Measurements from ENCODE around the gene ZNF683.
"Not testable (repeated sequence)": the region's sequence is repeated elsewhere in the genome, so short reads cannot be mapped to it uniquely, and the experiment has no call there.

ZNF683 gene

DNA sequence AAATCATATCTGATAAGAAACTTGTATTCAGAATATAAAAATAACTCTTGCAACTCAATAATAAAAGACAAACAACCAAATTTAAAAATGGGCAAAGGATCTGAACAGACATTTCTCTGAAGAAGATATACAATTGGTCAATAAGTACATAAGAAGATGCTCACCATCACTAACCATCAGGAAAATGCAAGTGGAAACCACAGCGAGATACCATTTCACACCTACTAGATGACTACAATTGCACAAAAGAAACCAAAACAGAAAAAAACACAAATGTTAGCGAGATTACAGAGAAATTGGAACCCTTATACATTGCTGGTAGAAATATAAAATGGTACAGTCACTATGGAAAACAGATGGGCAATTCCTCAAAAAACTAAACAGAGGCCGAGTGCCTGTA lies 11.5 kb upstream of the ZNF683 start:
- no peak for DNase-seq

DNA sequence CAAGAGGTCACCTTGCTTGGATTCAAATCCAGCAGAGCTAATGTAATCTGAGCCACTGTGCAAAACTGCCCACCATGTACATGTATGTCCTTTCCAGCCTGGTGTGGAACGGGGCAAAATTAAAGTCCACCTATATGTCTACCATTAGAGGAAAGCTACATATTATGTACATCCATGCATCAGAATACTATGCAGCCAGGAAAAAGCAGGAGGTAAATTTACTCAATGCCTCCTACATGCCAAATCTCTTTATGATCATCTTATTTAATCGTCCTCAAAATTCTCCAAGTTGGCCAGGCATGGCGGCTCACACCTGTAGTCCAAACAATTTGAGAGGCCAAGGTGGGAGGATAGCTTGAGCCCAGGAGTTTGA lies 6.3 kb upstream of the ZNF683 start:
- DNase-seq = no peak

DNA sequence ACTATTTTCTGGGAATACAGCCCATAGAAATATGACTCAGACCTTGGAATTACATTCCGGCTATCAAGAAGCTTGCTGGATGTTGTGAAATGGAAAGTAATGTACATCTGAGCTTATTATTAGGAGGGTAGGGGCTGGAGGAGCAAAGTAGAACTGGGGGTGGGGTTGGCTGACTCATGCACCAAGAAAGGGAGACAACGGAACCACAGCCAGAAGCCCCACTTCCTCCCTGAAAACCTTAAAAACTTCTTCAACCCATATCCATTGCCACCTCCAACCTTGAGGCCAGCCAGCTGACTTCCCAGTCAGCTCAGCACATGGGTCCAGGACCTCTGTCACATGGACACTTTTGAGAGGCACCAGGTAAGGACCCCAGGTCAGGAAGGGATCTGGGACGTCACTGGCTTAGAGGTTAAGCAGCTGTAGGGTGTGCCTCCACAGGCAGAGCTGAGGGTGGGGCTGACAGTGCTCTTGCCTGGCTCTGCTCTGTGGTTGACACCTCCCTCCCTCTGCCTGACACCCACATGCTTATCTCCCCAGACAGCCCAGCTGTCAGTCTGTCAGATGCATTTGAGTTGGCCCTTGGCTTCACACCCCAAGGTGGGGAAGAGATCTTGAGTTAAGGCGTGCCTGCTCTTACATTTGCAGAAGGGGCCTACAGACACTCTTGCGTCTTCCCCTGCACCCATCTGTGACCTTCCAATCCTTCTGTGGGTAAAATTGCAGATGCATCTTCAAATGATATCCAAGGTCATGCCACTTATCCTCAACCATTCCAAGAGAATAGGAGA lies 5.7 kb upstream of the ZNF683 start:
- peak; percentile 52 for DNase-seq

DNA sequence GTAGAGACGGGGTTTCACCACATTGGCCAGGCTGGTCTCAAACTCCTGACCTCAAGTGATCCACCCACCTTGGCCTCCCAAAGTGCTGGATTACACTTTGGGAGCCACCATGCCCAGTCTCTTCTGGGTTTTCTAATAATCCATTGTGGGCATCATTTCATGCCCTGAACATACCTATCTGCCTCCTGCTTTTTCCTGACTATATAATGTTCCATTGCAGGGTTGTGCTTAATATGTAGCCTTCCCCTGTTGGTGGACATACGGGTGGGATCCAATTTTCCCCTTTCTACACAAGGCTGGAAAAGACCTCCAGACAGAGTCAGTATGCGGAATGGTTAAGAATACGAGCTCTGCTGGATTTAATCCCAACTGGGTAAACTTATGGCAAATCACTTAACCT lies 3.5 kb upstream of the ZNF683 start:
- no peak for DNase-seq

DNA sequence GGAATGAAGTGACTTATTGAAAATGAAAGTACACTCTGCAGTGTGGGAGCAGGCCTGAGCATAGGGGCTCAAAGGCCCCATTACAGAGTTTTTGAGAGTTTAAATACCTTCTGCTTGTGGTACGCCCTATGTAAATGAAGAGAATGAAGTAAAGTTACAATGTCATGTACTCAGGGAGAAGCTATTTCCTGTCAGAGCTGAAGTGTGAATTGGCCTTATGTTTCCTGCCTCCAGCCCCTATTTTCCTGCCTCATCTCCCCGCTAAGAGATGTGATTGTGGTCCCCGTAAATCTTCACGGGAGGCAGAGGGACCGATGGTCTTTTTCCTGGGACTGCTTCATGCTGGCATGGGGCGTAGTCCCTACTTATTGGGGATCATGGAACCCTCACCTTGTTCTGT lies 2.5 kb upstream of the ZNF683 start:
- no peak for DNase-seq

DNA sequence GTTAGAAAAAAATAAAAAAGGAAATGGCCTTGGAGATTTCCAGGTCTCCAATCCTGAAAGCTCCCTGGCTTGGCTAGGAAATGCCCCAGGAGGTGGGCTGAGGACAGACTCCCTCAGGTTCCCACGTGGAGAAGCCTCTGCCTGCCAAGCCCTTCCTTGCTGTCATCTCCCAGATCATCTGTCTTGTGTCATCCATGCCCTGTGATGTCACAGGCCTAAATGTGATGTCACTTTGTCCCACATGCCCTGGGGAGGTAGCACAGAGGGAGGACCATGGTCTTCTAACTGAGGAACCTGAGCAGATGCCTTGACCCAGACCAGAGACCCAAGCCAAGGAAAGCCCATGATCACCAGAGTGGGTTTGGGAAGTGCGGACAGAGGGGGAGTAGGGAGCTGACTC lies 1.8 kb upstream of the ZNF683 start:
- DNase-seq = not testable (repeated sequence)

DNA sequence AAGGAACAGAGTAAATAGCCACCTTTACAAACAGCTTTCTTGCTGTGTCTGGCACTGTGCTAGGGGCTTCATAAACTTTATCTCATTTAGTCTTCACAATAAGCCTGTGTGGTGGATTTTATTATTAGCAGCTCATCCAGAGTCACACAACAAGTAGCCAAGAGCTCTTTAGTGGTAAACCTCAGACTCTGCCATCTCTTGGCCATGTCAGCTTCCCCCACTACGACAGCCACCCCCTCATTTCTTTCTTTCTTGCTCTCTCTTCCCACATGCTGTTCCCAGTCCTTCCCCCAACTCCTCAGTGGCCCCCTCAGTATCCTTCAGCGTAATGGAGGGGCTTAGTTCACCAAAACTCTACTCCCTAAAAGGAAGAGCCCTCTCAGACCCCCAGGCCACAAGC lies 1.2 kb upstream of the ZNF683 start:
- DNase-seq = no peak

DNA sequence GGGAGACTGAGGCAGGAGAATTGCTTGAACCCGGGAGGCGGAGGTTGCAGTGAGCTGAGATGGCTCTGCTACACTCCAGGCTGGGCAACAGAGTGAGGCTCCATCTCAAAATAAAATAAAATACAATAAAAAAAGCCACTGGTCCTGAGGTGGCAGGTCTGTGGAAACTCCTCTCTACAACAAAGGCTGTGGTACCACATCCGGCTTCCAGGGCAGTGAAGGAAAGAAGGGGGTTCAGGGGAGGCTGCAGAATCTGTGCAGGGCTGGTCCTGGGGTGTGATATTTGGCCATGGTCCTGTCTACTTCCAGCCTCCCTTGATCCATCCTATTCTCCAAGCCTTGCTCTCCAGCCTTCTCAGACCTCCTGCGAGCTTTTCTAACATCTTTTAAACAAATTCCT lies 731 bp upstream of the ZNF683 start:
- no peak for DNase-seq

DNA sequence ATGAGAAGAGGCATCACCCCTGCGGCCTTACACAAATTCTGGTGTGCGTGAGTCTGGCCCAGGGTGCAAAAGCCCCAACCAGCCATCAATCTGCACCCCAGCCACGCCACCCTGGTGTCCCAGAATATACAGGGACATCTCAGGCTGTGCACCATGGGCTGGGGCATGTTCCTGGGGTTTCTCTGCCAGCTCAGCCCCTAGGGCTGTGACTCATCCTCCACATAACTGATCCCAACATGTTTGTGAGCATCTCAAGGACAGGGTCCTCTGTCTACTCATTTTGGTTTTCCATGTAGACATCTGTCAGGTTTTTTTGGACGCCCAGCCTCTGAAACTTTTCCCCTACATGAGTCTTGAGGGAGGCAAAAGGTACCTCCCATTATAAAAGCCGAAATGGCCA lies 511 bp downstream of the ZNF683 start:
- DNase-seq = no peak

DNA sequence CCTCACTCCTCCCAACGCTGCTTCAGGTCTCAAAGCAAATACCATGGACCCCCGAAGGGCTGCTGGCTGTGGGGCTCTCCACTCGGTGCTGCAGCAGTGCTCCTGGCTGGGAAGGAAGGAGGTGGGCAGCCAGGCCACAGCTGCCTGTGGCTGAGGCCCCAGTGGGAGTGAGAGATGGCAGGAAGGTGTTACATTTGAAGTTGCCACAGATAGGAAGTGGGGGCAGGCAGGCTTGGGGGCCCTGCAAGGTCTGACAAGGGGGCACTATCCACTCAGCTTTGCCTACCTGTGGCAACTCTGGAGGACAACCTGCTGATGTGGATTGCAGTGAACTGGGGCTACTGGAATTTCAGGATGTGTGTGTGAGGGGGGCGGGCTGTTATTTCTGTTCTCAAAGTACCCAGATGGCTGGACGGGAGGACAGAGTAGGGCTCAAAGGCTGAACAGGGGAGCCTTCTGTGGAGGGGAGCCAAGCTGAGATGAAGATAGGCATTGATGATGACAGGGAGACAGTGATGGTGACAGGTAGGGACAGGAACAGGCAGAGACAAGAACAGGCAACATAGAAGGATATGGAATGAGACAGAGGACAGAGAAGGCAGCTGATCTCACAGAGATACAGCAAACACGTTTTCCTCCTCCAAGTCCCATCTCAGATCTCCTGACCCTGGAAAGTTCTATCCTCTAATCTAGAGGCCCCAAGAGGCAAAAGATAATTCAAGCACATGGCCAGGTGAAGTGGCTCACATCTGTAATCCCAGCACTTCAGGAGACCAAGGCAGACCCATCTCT lies 1.8 kb downstream of the ZNF683 start:
- no peak for DNase-seq

DNA sequence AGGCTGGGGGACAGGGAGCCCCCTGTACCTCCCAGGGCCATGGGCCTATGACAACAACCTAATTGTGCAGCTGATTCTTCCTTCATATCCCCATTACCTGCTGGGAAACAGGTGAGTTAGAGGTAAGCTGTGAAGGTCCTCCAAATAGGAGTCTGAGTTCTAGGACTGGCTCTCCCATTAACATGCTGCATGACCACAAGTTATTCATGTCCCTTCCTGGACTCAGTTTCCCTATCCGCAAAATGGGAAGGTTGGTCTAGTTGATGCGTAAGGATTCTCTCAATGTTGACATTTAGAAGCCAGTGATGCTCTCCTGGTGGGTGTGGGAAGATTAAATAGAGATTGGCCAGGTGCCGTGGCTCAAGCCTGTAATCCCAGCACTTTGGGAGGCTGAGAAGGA lies 4.1 kb downstream of the ZNF683 start:
- DNase-seq = no peak

DNA sequence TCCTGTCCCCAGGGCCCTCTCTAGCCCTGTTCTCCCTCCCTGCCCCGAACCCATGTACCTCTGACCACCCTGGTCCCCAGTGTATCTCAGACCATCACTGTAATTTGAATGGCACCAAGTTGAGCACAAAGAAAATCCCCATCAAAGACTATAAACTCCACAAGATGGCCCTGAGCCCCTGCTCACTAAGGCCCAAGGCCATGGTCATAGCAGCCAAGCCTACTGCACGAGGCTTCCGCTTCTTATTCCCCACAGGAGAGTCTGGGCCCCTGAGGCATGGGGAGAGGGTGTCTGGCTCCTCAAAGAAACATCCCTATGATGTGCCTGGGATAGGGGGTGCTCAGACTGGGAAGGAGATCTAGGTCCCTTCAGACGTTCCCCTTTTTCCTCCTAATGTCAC lies 4.5 kb downstream of the ZNF683 start:
- no peak for DNase-seq

DNA sequence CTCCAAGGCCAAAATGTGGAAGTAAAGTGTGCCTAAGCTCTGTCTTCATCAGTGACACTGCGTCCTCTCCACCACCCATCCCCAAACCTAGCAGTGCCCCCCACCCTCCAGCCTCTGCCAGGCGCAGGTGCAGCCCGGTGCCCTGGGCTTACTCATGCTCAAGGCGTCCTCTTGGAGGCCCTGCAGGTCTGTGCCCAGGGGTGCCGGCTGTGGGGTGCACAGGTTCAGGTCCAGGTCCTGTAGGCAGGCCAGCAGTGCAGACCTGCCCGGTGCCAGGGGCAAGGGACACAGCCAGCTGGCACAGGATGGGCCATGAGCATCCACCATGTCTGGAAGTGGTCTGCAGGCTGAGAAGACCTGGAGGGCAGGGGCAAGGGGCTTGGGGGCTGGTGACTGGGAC lies 5.1 kb downstream of the ZNF683 start:
- DNase-seq = no peak

DNA sequence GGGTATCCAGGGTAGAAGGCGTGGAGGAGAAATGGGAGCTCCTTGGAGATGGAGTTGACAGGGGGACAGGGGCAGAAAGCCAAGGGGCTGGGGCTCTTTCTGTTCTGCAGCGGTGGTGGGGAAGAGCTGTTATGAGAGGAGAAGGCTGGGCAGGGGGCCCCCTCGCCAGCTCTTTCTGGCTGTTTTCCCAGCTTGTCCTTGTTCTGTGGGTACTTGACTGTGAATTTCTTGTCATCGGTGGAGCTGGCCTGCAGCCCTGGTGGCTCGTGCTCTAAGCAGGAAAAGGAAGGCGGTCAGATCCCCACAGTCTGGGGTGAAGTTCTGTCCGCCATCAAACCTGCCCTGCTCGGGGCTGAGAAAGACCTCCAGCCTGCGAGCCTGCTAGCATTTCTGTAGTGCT lies 7.6 kb downstream of the ZNF683 start:
- no peak for DNase-seq

DNA sequence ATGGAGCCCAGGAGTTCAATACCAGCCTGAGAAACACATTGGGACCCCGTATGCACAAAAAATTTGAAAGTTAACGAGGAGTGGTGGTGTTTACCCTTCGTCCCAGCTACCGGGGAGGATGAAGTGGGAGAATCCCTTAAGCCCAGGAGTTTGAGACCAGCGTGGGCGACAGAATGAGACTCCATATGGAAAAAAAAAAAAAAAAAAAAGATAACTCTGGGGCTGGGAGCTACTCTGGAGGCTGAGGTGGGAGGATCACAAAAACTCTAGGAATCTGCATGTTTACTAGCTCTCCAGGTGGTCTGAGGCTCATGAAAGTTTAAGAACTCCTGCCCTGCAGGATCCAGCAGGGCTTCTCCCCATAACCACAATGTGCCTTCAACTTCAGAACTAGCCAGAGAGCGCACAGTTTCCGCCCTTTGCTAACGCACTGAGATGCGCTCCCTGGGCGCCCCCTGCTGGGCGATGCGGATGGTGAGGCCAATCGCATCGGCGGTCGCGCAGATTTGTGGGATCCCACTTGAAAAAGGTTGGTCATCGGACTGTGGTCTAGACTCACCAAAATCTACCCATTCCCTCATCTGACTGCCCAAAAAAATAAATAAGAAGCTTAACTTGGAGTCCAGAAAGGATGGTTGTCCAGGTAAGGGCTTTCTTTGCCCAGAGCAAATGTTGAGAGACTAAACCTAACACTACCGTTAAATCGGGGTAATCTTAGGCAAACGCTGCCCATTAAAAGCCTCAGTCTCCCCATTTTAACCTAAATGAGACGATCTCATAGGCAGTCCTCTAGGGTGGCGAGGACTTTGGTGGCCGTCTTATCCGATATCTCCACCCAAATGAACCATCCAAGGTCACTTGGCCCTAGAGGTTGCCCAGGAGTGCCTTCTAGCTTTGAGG lies 8.8 kb downstream of the ZNF683 start:
- peak; percentile 76 for DNase-seq

DNA sequence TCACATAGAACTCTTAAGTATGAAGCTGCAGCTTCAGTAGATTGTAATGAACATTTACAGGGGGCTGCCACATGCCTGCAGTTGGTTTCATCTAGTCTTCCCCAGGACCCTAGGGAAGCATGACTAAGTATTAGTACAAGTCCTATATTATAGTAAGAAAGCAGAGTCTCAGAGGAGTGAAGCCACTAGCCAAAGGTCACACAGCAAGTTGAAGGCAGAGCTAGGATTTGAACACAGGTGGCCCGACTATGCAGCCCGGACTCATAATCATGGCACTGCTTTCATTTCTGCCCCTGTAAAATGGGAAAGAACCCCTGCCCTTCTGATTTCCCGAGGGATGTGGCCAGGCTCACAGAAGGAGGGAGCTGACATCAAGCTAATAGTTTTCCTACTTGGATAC lies 10.2 kb downstream of the ZNF683 start:
- no peak for DNase-seq

DNA sequence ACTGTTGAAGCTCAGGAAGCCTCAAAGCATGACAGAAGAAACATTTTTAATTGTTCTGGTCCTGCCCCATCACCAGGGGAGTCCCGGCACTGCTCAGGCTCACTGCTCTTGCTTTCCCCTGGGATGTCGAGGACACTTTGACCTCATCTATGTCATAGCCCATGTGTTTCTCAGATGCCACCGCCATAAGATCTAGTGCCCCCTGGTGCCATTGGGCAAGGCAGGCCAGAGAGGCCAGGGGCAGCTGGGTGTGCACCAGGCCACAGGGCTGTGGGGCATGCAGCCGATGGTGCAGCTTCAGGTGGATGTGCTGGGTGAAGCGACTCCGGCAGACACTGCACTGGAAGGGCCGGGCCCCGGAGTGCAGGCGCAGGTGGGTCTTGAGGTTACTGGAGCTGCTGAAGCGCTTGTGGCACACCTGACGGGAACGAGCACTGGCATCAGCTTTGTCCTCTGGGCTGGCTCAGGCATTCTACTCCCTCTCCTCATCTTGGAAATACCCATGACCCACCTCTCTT lies 10.9 kb downstream of the ZNF683 start:
- DNase-seq = no peak

DNA sequence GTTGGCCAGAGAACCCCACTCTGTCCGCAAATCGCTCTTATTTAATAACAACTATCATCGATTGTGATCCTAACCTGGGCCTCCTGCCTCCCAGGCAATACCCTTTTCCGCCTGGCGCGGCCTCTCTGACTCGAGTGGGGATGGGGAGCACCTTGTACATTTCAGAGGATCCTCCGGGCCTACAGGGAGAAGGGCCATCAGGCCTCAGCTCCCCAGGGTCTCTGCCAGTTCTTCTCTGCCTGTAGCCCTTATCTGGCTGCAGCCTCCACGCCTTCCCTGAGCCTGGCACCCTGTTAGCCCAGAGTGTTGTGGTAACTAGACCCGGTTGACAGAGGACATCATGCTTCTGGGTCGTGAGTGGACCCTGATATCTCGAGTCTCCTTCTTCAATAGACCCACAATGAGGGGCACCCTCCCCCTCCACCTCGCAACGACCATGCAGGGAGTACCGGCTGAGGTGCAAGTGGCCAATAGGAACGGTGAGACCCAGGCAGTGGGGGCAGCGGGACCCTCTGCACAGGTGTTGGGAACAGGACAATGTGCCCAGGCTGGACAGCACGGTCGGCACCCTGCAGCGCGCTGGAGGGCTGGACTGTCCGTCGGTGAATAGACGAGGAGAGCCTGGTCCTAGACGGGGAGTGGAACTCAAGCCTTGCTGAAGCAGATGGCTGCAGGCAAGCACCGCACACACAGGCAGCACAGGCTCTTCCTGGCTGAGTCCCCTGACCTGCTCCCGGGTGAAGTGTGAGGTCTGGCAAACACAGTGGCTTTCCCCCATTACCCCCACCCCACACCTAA lies 11.5 kb downstream of the ZNF683 start:
- DNase-seq = no peak

DNA sequence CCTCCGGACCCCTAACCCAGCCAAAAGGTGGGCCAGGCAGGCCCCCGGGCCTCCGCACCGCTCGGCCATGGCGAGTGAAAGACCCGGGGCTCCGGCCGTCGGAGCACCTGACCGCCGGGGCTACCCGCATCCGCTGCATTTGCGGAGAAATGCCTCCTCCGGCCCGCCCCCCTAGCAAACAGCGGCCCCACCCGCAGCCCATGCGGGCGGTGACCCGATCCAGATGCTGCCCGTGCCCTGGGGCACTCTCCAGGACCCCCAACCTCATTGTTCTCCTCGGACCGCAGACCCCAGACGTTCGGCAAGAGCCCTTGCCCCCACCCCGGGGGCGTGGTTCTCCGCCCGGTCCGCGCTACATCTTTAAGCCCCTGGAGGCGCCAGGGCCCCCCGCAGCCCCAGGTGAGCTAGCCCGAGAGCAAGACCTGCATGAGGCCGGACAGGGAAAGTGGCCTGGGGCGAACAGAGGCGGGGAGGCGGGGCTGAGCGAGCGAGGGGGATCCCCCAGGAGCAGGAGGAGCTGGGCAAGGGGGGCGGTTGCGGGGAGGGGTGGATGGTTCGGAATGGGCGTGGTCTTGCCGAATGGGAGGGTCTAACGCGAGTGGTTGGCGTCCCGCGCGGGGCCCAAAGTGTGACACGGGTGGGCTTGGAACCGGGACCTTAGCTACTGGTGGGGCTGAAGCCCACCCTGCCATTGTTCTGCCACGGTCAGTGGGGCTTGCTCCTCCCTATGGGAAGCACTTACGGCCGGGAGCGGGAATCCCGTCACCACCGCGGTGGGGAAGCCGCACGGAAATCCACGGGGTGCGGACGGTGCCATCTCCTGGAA lies 12.4 kb downstream of the ZNF683 start:
- peak; percentile 36 for DNase-seq

DNA sequence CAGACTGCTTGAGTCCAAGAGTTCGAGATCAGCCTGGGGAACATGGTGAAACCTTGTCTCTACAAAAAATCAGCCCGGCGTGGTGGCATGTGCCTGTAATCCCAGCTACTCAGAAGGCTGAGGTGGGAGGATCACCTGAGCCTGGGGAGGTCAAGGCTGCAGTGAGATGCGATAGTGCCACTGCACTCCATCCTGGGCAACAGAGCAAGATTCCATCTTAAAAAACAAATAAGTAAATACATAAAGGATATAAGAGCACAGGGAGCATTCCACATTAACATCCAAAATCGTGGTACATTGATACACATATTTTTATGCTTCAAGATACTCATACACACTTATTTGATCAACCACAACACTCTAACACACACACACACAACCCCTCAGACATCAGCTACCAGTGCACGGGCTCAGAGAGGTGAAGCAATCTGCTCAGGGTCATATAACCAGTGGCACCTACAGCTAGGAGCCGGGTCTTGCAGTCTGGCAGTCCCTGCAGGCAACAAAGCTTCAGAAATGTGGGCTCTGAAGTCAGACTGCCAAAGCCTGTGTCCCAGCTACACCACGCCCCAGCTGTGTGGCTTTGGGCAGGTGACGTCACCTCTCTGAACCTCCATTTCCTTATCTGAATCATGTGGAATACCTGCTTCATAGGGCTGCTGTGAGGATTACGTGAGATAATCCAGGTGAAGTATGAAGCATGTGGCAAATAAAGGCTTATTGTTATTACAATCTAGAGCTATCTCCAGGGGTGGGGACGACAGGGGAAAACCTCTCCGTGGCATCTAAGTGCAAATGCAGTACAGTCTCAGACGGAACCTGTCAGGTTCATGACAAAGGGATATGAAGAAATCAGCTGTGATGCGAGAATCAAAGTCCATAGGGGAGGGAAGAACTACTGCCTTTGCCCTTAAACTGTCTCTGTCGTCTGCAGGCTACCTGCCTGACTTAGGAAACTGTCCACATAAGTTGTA lies 13.9 kb downstream of the ZNF683 start:
- DNase-seq = no peak
